GM21576 (cell line): ENCODE data around the gene ADGRG7.

Experiments used
- ATAC-seq: cut with Tn5 transposase; IDR thresholded peaks from one replicate; pipeline ENCODE4 v1.9.1; 2021; ENCODE audit warnings: mild to moderate bottlenecking, moderate library complexity; ENCODE audit not compliant: unreplicated experiment

The ADGRG7 gene

GRCh38 chr3:100600181-100601042 lies 9.0 kb upstream of the ADGRG7 start:
- ATAC-seq: no peak

- ATAC-seq: peak; percentile 45
These were observed 6.6 kb upstream of the ADGRG7 start for GRCh38 chr3:100602506-100603444.

- peak; percentile 26 for ATAC-seq
These were observed 5.9 kb upstream of the ADGRG7 start for GRCh38 chr3:100603469-100603868.

GRCh38 chr3:100605358-100605757 lies 4.0 kb upstream of the ADGRG7 start:
- no peak for ATAC-seq

GRCh38 chr3:100606894-100607512 lies 2.4 kb upstream of the ADGRG7 start:
- ATAC-seq: peak; percentile 85

- no peak for ATAC-seq
These were observed 562 bp downstream of the ADGRG7 start for GRCh38 chr3:100609963-100610362.

GRCh38 chr3:100611221-100611620 lies 1.8 kb downstream of the ADGRG7 start:
- no peak for ATAC-seq

- ATAC-seq: no peak
These were observed 4.5 kb downstream of the ADGRG7 start for GRCh38 chr3:100613721-100614390.

- no peak for ATAC-seq
These were observed 5.5 kb downstream of the ADGRG7 start for GRCh38 chr3:100614941-100615340.

- ATAC-seq: no peak
These were observed 6.3 kb downstream of the ADGRG7 start for GRCh38 chr3:100615684-100616083.

- ATAC-seq: no peak
These were observed 11.8 kb downstream of the ADGRG7 start for GRCh38 chr3:100621251-100621650.

- ATAC-seq: no peak
These were observed 18.1 kb downstream of the ADGRG7 start for GRCh38 chr3:100627491-100627890.

- ATAC-seq: no peak
These were observed 20.2 kb downstream of the ADGRG7 start for GRCh38 chr3:100629421-100630127.

GRCh38 chr3:100630664-100631063 lies 21.3 kb downstream of the ADGRG7 start:
- ATAC-seq: no peak

GRCh38 chr3:100631236-100631635 lies 21.8 kb downstream of the ADGRG7 start:
- no peak for ATAC-seq

- ATAC-seq: no peak
These were observed 25.3 kb downstream of the ADGRG7 start for GRCh38 chr3:100634493-100635272.

GRCh38 chr3:100635273-100635701 lies 25.9 kb downstream of the ADGRG7 start:
- no peak for ATAC-seq

GRCh38 chr3:100637197-100637631 lies 27.8 kb downstream of the ADGRG7 start:
- no peak for ATAC-seq

- ATAC-seq: no peak
These were observed 31.2 kb downstream of the ADGRG7 start for GRCh38 chr3:100640633-100641032.
